Suprapubic skin (tissue), 4 donors: ENCODE measurements around the gene SIGLEC5.

ENCODE experiments used
- EP300 ChIP-seq: sonication (generic); formaldehyde crosslinking; IDR thresholded peaks from one replicate; pipeline ENCODE4 v1.6.1; 2017; ENCODE audit warnings: antibody characterized with exemption
- POLR2A ChIP-seq, 2 donors: fragments of 450-650 bp; IDR thresholded peaks; one replicate each; pipeline ENCODE4 v1.6.1; 2017; ENCODE audit warnings: antibody characterized with exemption in 2 of 2, mild to moderate bottlenecking in 2 of 2, moderate library complexity in 2 of 2
- POLR2AphosphoS5 ChIP-seq, 3 donors: sonication (generic); formaldehyde crosslinking; IDR thresholded peaks; one replicate each; pipeline ENCODE4 v1.6.1; 2017; ENCODE audit warnings: antibody characterized with exemption in 3 of 3
- TF ChIP-seq, protein P1 (sequence below), 2 donors: fragments of 200-600 bp in 1 of 2; fragments of 450-650 bp in 1 of 2; sonication (generic) in 1 of 2; IDR thresholded peaks; one replicate each; pipeline ENCODE4 v1.5.1; 2016 to 2019; ENCODE audit warnings: antibody characterized with exemption in 2 of 2, mild to moderate bottlenecking in 1 of 2, moderate library complexity in 1 of 2

DNA sequence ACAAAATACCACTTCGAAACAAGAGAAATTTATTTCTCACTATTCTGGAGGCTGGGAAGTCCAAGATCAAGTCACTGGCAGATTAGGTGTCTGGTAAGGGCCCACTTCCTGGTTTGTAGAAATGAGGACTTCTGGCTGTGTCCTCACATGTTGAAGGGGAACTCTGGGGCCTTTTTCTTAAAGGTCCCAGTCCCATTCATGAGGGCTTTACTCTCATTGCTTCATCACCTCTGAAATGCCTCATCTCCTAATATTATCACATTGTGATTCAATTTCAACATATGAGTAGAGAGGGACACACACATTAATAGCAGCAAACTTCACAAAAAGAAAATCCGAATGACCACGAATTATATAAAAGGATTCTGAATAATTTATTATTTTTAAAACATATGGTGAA, 38.0 kb upstream of the SIGLEC5 start:
- TF ChIP-seq, protein P1, sequence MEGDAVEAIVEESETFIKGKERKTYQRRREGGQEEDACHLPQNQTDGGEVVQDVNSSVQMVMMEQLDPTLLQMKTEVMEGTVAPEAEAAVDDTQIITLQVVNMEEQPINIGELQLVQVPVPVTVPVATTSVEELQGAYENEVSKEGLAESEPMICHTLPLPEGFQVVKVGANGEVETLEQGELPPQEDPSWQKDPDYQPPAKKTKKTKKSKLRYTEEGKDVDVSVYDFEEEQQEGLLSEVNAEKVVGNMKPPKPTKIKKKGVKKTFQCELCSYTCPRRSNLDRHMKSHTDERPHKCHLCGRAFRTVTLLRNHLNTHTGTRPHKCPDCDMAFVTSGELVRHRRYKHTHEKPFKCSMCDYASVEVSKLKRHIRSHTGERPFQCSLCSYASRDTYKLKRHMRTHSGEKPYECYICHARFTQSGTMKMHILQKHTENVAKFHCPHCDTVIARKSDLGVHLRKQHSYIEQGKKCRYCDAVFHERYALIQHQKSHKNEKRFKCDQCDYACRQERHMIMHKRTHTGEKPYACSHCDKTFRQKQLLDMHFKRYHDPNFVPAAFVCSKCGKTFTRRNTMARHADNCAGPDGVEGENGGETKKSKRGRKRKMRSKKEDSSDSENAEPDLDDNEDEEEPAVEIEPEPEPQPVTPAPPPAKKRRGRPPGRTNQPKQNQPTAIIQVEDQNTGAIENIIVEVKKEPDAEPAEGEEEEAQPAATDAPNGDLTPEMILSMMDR (IDR thresholded peaks at IDR 0.05) = no peak
- TF ChIP-seq POLR2AphosphoS5 (IDR thresholded peaks at IDR 0.05) = no peak
- TF ChIP-seq POLR2A (IDR thresholded peaks at IDR 0.05) = no peak
- TF ChIP-seq EP300 = no peak
